Heart left ventricle (tissue), 16 donors: ENCODE results near the gene OXNAD1. TPM values are rescaled to one million over a fixed set of nuclear protein-coding genes. Genes with fewer than 3 reads are reported as not detected.
A peak's percentile ranks its signal among the peaks of the same experiment; 100 is the strongest.

Experiments used
- ATAC-seq, 4 donors: fragments of 200-7000 bp; cut with Tn5 transposase; one replicate each; pipeline ENCODE4 v1.9.1; 2020 to 2022; ENCODE audit warnings: moderate library complexity in 4 of 4, mild to moderate bottlenecking in 3 of 4, moderate number of reproducible peaks in 1 of 4
- DNase-seq, 5 donors: peaks; one replicate each; pipeline ENCODE4 v3.0.0-alpha.2; 2020
- H3K27ac ChIP-seq, 12 donors: fragments of 200-600 bp; sonication (generic) in 4 of 12; one replicate each; pipeline versions ENCODE4 v1.5.0 to v1.8.0; 2016 to 2022; ENCODE audit warnings: mild to moderate bottlenecking in 2 of 12
- H3K27me3 ChIP-seq, 9 donors: fragments of 200-600 bp; sonication (generic) in 2 of 9; one replicate each; pipeline versions ENCODE4 v1.5.1 to v1.8.0; 2016 to 2022; ENCODE audit warnings: mild to moderate bottlenecking in 3 of 9
- H3K36me3 ChIP-seq, 9 donors: fragments of 200-600 bp; sonication (generic) in 2 of 9; one replicate each; pipeline versions ENCODE4 v1.5.0 to v1.8.0; 2018 to 2022; ENCODE audit warnings: mild to moderate bottlenecking in 2 of 9
- H3K4me1 ChIP-seq, 12 donors: fragments of 200-600 bp; sonication (generic) in 4 of 12; one replicate each; pipeline versions ENCODE4 v1.5.0 to v1.8.0; 2016 to 2022; ENCODE audit warnings: mild to moderate bottlenecking in 3 of 12
- H3K4me3 ChIP-seq, 12 donors: fragments of 200-600 bp; sonication (generic) in 4 of 12; one replicate each; pipeline versions ENCODE4 v1.5.0 to v1.8.0; 2017 to 2022; ENCODE audit warnings: mild to moderate bottlenecking in 9 of 12, moderate library complexity in 4 of 12
- H3K9me3 ChIP-seq, 12 donors: fragments of 200-600 bp; sonication (generic) in 4 of 12; one replicate each; pipeline versions ENCODE4 v1.5.0 to v1.8.0; 2016 to 2022; ENCODE audit warnings: mild to moderate bottlenecking in 1 of 12
- CTCF ChIP-seq, 12 donors: fragments of 200-600 bp; sonication (generic) in 4 of 12; IDR thresholded peaks; one replicate each; pipeline versions ENCODE4 v1.5.0 to v1.8.0; 2018 to 2022; ENCODE audit warnings: antibody characterized with exemption in 12 of 12, mild to moderate bottlenecking in 5 of 12
- POLR2A ChIP-seq, 2 donors: fragments of 450-650 bp; IDR thresholded peaks; one replicate each; pipeline ENCODE4 v1.6.1; 2017; ENCODE audit warnings: antibody characterized with exemption in 2 of 2, mild to moderate bottlenecking in 2 of 2, moderate library complexity in 2 of 2
- WGBS, 4 donors: extraction: QIAGEN DNeasy Blood & Tissue Kit in 2 of 4; methylation state at CpG; one replicate each; pipeline versions ENCODE4 v1.1.5 to v1.1.7; 2013 to 2018; 5-methylcytosine and 5-hydroxymethylcytosine counted together
- intact Hi-C, 10 donors: fragments of 100-400 bp; cut with DNase I; formaldehyde crosslinking; loops; one replicate each; pipeline versions ENCODE4 v1.11.1 to v1.14.2; 2022
- polyA plus RNA-seq, 2 donors: library from polyadenylated mRNA; stranded (reverse); fragments of 200-250 nt; gene quantifications; one replicate each; pipeline ENCODE4 v1.2.3, GENCODE V29; 2013
- total RNA-seq, 9 donors: library from RNA; depleted of rRNA in 2 of 9; stranded (reverse); fragments of >200 nt in 2 of 9; fragmentation: NEBNext Ultra II Directional in 3 of 9; extraction: Animal tissue kit (Norgen Biotek cat#: 25700) in 3 of 9; gene quantifications; one replicate each; pipeline versions ENCODE4 v1.1.0 to v1.2.4, GENCODE V29; 2016 to 2023
- donor health status: ischemic (EF 13 %, LVEDD 7.1; RV severe dilation, severe dysfunction).
- donor health status: healthy with polysubstance abuse.
- donor health status: DM: no; HTN: yes; CAD: no.
- donor health status: DM: no; HTN: no; CAD: no.
- donor health status: ischemic (EF 25% LVEDD 6.9; RV normal size, moderate dysfunction).
- donor health status: ischemic (EF 25% LVEDD 5.7; RV mildly dilated, moderate dysfunction).
- donor health status: healthy.
- donor health status: DM: yes; HTN: yes; CAD: no.
- donor health status: ischemic (EF 35%, LVEDD 5.7; RV mildly dilated, moderate dysfunction).
- donor health status: nonischemic (EF 11% LVEDD 7.7; RV severe dilation, severe dysfunction).
- donor health status: DM: yes; HTN: yes; CAD: no.
- donor health status: PGD.
- donor health status: ischemic (EF 29% LVEDD 5.4; RV normal size, mild dysfunction).
- donor health status: nonischemic (EF 23%, LVEDD 6.1; RV moderate dilation, normal function).

The OXNAD1 gene
- total and polyA plus RNA-seq, 11 donors, result 7.3 to 26.9 (median 18.1) TPM

- Histone ChIP-seq H3K4me1 (peaks cover 0 to 60% (median 12%) of the 10 kb centered on the region in 12 donors), H3K27me3 (no peaks in the 10 kb centered on the region), H3K36me3 (peaks cover 0 to 56% (median 33%) of the 10 kb centered on the region in 9 donors), H3K4me3 (peak overlapping the region in 1 of 12 donors; percentile 16), H3K9me3 (no peaks in the 10 kb centered on the region), H3K27ac (peak overlapping the region in 1 of 12 donors; percentile 73)
- DNase-seq, result no peak
- peak in 3 of 4 donors; percentile 28 to 54 (median 35) for ATAC-seq
- intact Hi-C loops, result no loop called here
- 87 to 93% (median 88%) methylated on average over 2 of the region's 2 CpGs for WGBS, 4 donors
- TF ChIP-seq POLR2A (IDR thresholded peaks at IDR 0.05), result no peak
- no peak for TF ChIP-seq CTCF (IDR thresholded peaks at IDR 0.05)
These were observed 35.9 kb downstream of the OXNAD1 start for GRCh38 chr3:16300881-16301359.

DNA sequence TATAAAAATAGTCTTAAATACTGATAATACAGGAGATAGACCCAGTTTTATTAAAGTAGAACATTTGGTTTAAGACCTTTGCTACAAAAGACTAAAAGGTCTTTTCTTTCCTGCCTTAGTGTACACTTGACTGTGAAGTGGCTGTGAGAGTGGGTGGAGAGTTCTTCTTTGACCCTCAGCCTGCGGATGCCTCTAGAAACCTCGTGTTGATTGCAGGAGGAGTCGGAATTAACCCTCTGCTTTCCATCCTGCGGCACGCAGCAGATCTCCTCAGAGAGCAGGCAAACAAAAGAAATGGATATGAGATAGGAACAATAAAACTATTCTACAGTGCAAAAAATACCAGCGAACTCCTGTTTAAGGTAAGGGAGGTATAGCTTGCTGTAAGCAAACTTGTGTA is 36.5 kb downstream of the OXNAD1 start:
- Histone ChIP-seq H3K9me3 (no peaks in the 10 kb centered on the region), H3K27ac (peak overlapping the region in 1 of 12 donors; percentile 73), H3K4me1 (peaks cover 0 to 62% (median 12%) of the 10 kb centered on the region in 12 donors), H3K36me3 (peaks cover 0 to 57% (median 32%) of the 10 kb centered on the region in 9 donors), H3K4me3 (peak overlapping the region in 1 of 12 donors; percentile 16), H3K27me3 (no peaks in the 10 kb centered on the region)
- 50 to 59% (median 57%) methylated on average over 6 of the region's 6 CpGs for whole genome bisulfite sequencing, 4 donors
- no peak for ATAC-seq
- TF ChIP-seq CTCF (IDR thresholded peaks at IDR 0.05) (no peak), POLR2A (IDR thresholded peaks at IDR 0.05) (no peak)
- intact Hi-C loops, result no loop called here
- no peak for DNase-seq

DNA sequence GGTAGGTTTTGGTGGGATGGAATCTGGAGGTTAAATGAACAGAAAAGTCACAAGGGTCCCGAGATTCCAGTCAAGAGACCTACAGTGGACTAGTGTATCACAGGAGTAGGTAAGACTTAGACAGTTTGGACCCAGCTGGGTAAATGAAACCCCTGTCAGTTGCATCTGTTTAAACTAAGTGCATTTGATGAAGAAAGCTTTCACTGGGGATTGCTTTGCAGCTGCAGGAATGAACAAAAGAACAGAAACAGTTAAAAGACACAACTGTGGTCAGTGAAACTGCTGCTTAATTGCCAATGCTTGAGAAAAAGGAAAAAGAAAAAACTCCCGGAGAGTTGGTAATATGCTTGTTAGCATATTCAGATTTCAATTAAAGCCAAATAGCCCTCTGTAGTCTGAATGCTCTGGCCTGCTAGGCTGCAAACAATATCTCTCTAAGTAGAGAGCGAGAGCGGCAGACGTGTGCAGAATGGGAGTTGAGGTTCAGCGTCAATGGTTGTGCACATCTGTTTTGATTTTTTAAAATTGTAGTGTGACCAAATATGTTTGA is 37.1 kb downstream of the OXNAD1 start:
- WGBS, 4 donors, result 78 to 91% (median 87%) methylated on average over 6 of the region's 6 CpGs
- ATAC-seq (no peak), DNase-seq (no peak)
- peaks cover 0 to 62% (median 12%) of the 10 kb centered on the region in 12 donors for H3K4me1 ChIP-seq
- TF ChIP-seq POLR2A (IDR thresholded peaks at IDR 0.05) (no peak), CTCF (IDR thresholded peaks at IDR 0.05) (no peak)
- H3K27me3 ChIP-seq, result no peaks in the 10 kb centered on the region
- H3K9me3 ChIP-seq, result no peaks in the 10 kb centered on the region
- intact Hi-C loops, result no loop called here
- peaks cover 0 to 52% (median 25%) of the 10 kb centered on the region in 9 donors for H3K36me3 ChIP-seq
- peak overlapping the region in 1 of 12 donors; percentile 73 for H3K27ac ChIP-seq
- H3K4me3 ChIP-seq, result peak overlapping the region in 1 of 12 donors; percentile 16

GRCh38 chr3:16303037-16303575 is 38.1 kb downstream of the OXNAD1 start:
- Histone ChIP-seq H3K9me3 (no peaks in the 10 kb centered on the region), H3K27ac (peak overlapping the region in 1 of 12 donors; percentile 73), H3K36me3 (peaks cover 0 to 50% (median 28%) of the 10 kb centered on the region in 9 donors), H3K27me3 (no peaks in the 10 kb centered on the region), H3K4me3 (no peak overlapping the region), H3K4me1 (peaks cover 0 to 63% (median 11%) of the 10 kb centered on the region in 12 donors)
- TF ChIP-seq CTCF (IDR thresholded peaks at IDR 0.05) (no peak), POLR2A (IDR thresholded peaks at IDR 0.05) (no peak)
- 85 to 87% (median 85%) methylated on average over 2 of the region's 2 CpGs for WGBS, 4 donors
- intact Hi-C loops, result no loop called here
- DNase-seq (no peak), ATAC-seq (no peak)
